CD4-positive, alpha-beta T cell (primary cell): Measurements from ENCODE around the gene MINPP1. TPM values are rescaled to one million over a fixed set of nuclear protein-coding genes. Genes with fewer than 3 reads are reported as not detected.

Source experiments
- ATAC-seq: fragments of 200-7000 bp; cut with Tn5 transposase; one replicate; pipeline ENCODE4 v1.10.0; 2022; ENCODE audit warnings: mild to moderate bottlenecking; ENCODE audit not compliant: poor library complexity
- CTCF ChIA-PET: fragments of 350-600 bp; sonication (Branson Sonifier 250); formaldehyde crosslinking; loops from one replicate; lab custom pipeline; 2021; ENCODE audit warnings: antibody characterized with exemption, inconsistent platforms; lab: Charles Lee
- POLR2A ChIA-PET: fragments of 350-600 bp; sonication (Branson Sonifier 250); formaldehyde crosslinking; loops from one replicate; lab custom pipeline; 2021; ENCODE audit warnings: antibody characterized with exemption, inconsistent platforms; lab: Charles Lee
- DNase-seq, 14 experiments: peaks; one replicate each; pipeline ENCODE4 v3.0.0-alpha.2; 2013 to 2020; ENCODE audit warnings: mixed read lengths in 2 of 14
- H3K27ac ChIP-seq, 2 donors: one replicate each; pipeline versions ENCODE4 v1.5.1 to v1.7.0; 2013; ENCODE audit warnings: low read length in 2 of 2, low read depth in 1 of 2, mild to moderate bottlenecking in 1 of 2
- H3K27me3 ChIP-seq, 2 experiments: 1 replicate in 1 of 2; 2 replicates in 1 of 2; pipeline versions ENCODE4 v1.6.1 to v1.7.0; 2013; ENCODE audit warnings: low read length in 2 of 2, control low read depth in 1 of 2, mild to moderate bottlenecking in 1 of 2, moderate library complexity in 1 of 2; ENCODE audit not compliant: insufficient read depth in 2 of 2, control insufficient read depth in 1 of 2
- H3K36me3 ChIP-seq: one replicate; pipeline ENCODE4 v1.6.1; 2013; ENCODE audit warnings: low read length, control low read depth; ENCODE audit not compliant: insufficient read depth
- H3K4me1 ChIP-seq: one replicate; pipeline ENCODE4 v1.6.1; 2013; ENCODE audit warnings: low read length, control low read depth; ENCODE audit not compliant: insufficient read depth
- H3K4me3 ChIP-seq: one replicate; pipeline ENCODE4 v1.5.1; 2013; ENCODE audit warnings: mild to moderate bottlenecking, low read length, moderate library complexity
- H3K9me3 ChIP-seq, 2 experiments: 1 replicate in 1 of 2; 2 replicates in 1 of 2; pipeline versions ENCODE4 v1.6.1 to v1.7.0; 2013; ENCODE audit warnings: low read length in 2 of 2, mild to moderate bottlenecking in 2 of 2, control low read depth in 1 of 2, moderate library complexity in 1 of 2; ENCODE audit not compliant: control insufficient read depth in 1 of 2, insufficient read depth in 1 of 2
- H3K27ac Mint-ChIP-seq: one replicate; pipeline ENCODE4 v1.8.0; 2020; ENCODE audit warnings: mixed read lengths
- H3K27me3 Mint-ChIP-seq: one replicate; pipeline ENCODE4 v1.8.0; 2021; ENCODE audit warnings: mixed read lengths
- H3K36me3 Mint-ChIP-seq: one replicate; pipeline ENCODE4 v1.8.0; 2021; ENCODE audit warnings: low read depth, mixed read lengths
- H3K4me1 Mint-ChIP-seq: one replicate; pipeline ENCODE4 v1.8.0; 2021; ENCODE audit warnings: low read depth, mixed read lengths
- H3K4me3 Mint-ChIP-seq: one replicate; pipeline ENCODE4 v1.8.0; 2020; ENCODE audit warnings: mild to moderate bottlenecking, mixed read lengths
- H3K9me3 Mint-ChIP-seq: one replicate; pipeline ENCODE4 v1.8.0; 2020; ENCODE audit warnings: mixed read lengths
- CTCF ChIP-seq: fragments of 200-600 bp; IDR thresholded peaks from one replicate; pipeline ENCODE4 v1.8.0; 2022; ENCODE audit warnings: antibody characterized with exemption, mild to moderate bottlenecking
- intact Hi-C, 2 experiments: fragments of 100-400 bp; cut with DNase I in 1 of 2; cut with micrococcal nuclease in 1 of 2; formaldehyde crosslinking; loops; one replicate each; pipeline versions ENCODE4 v1.15.1 to v1.9.0; 2023 to 2025; cut with DNase I, micrococcal nuclease
- microRNA-seq: library from miRNA; unstranded; fragments of <30 nt; microRNA quantifications from one replicate; pipeline ENCODE4 v1.2.0, GENCODE V29; 2021; ENCODE audit warnings: borderline microRNAs expressed, borderline replicate concordance
- total RNA-seq, 174 experiments: library from RNA in 2 of 174; stranded (reverse) in 2 of 174; gene quantifications; one replicate each; pipeline ENCODE4 v1.2.3 and lab custom pipeline; 2021 to 2026

The MINPP1 gene
- total RNA-seq, 2 experiments from 2014 or later: 0.50 to 0.69 TPM

DNA sequence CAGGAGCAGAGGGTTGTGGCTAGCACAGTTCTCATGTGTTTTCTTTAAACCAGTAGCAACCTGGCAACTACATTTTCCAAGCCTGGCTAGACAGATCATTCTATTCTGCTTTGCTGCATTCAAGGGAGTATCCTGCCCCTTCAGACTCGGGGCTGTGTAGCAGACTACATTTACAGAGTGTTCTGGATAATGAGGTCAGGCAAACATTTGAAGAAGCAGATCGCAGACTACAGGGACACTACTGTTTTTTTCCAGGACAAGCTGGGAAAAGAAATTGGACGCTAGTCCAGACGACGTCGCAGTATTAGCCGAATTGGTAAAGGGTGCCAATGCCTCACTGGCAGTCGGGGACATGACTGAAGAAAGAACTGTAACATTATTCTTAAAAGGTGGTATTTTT is 94.0 kb downstream of the MINPP1 start:
- no peak overlapping the region for H3K27ac ChIP-seq
- no peaks in the 10 kb centered on the region for H3K36me3 ChIP-seq
- DNase-seq (no peak), ATAC-seq (no peak)
- H3K4me3 ChIP-seq: no peak overlapping the region
- intact Hi-C loops: no loop called here
- Mint-ChIP-seq H3K4me3 (no peak overlapping the region), H3K9me3 (no peaks in the 10 kb centered on the region), H3K27me3 (no peaks in the 10 kb centered on the region), H3K27ac (no peak overlapping the region), H3K36me3 (no peaks in the 10 kb centered on the region), H3K4me1 (peaks cover 6% of the 10 kb centered on the region)
- ChIA-PET POLR2A (no interaction called here), CTCF (no interaction called here)
- no peaks in the 10 kb centered on the region for H3K4me1 ChIP-seq
- H3K9me3 ChIP-seq: no peaks in the 10 kb centered on the region
- TF ChIP-seq CTCF: no peak
- H3K27me3 ChIP-seq: no peaks in the 10 kb centered on the region

DNA sequence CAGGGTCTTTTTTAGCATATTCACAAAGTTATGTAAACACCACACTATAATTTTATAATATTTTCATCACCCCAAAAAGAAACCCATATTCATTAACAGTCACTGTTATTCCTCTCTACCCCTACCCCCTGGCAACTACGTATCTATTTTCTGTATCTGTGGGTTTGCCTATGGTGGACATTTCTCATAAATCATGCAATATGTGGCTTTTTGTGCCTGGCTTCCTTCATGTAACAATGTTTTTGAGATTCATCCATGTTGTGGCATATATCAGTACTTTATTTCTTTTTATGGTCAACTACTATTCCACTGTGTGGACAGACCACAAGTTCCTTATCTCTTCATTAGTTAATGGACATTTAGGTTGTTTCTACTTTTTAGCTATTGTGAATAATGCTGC is 95.9 kb downstream of the MINPP1 start:
- intact Hi-C loops: no loop called here
- H3K27ac ChIP-seq: no peak overlapping the region
- no peaks in the 10 kb centered on the region for H3K27me3 ChIP-seq
- Mint-ChIP-seq H3K9me3 (no peaks in the 10 kb centered on the region), H3K27ac (no peak overlapping the region), H3K36me3 (no peaks in the 10 kb centered on the region), H3K4me3 (no peak overlapping the region), H3K4me1 (peaks cover 6% of the 10 kb centered on the region), H3K27me3 (no peaks in the 10 kb centered on the region)
- no peak for TF ChIP-seq CTCF
- POLR2A ChIA-PET: no interaction called here
- CTCF ChIA-PET: no interaction called here
- no peak overlapping the region for H3K4me3 ChIP-seq
- no peaks in the 10 kb centered on the region for H3K4me1 ChIP-seq
- no peaks in the 10 kb centered on the region for H3K9me3 ChIP-seq
- no peaks in the 10 kb centered on the region for H3K36me3 ChIP-seq
- no peak for DNase-seq
- no peak for ATAC-seq

Small RNAs within 50 kb of the gene (microRNA-seq; reads per million reads assigned to microRNA genes)
- gene MIR4678: not detected

Other genes with a start within 250 kb of the MINPP1 start
- gene NUTM2D, start 147.1 kb upstream of the MINPP1 start, total RNA-seq: 1 to 10 TPM; 3.7 to 4.0 TPM
- gene PAPSS2, start 155.0 kb downstream of the MINPP1 start, total RNA-seq: not detected